Smooth muscle cell (in vitro differentiated cells): Measurements from ENCODE around the gene GMPS. TPM values are rescaled to one million over a fixed set of nuclear protein-coding genes. Genes with fewer than 3 reads are reported as not detected.

Experiments used
- DNase-seq: peaks from one replicate; lab custom pipeline; 2025; ENCODE audit not compliant: unreplicated experiment; lab: John Stamatoyannopoulos, UW
- H2AFZ ChIP-seq: fragments of 200-600 bp; sonication (generic); 2 replicates; pipeline ENCODE4 v1.6.0; 2016; ENCODE audit warnings: antibody characterized with exemption, low read depth, mild to moderate bottlenecking
- H3F3A ChIP-seq: fragments of 200-600 bp; sonication (generic); 2 replicates; pipeline ENCODE4 v1.6.0; 2017; ENCODE audit warnings: antibody characterized with exemption, low read depth
- H3K27ac ChIP-seq: fragments of 200-600 bp; sonication (generic); 2 replicates; pipeline ENCODE4 v1.5.1; 2016; ENCODE audit warnings: low read depth, mild to moderate bottlenecking
- H3K27me3 ChIP-seq: fragments of 200-600 bp; sonication (generic); 2 replicates; pipeline ENCODE4 v1.6.1; 2016; ENCODE audit warnings: low read depth, mild to moderate bottlenecking
- H3K36me3 ChIP-seq: fragments of 200-600 bp; sonication (generic); 2 replicates; pipeline ENCODE4 v1.5.1; 2016; ENCODE audit warnings: low read depth
- H3K4me1 ChIP-seq: fragments of 200-600 bp; sonication (generic); 2 replicates; pipeline ENCODE4 v1.5.1; 2016; ENCODE audit warnings: low read depth
- H3K4me2 ChIP-seq: fragments of 200-600 bp; sonication (generic); 2 replicates; pipeline ENCODE4 v1.6.0; 2016; ENCODE audit warnings: mild to moderate bottlenecking
- H3K4me3 ChIP-seq: fragments of 200-600 bp; sonication (generic); 2 replicates; pipeline ENCODE4 v1.5.1; 2016; ENCODE audit warnings: mild to moderate bottlenecking
- H3K79me2 ChIP-seq: fragments of 200-600 bp; sonication (generic); 2 replicates; pipeline ENCODE4 v1.6.0; 2016; ENCODE audit warnings: low read depth, mild to moderate bottlenecking
- H3K9ac ChIP-seq: fragments of 200-600 bp; sonication (generic); 2 replicates; pipeline ENCODE4 v1.6.0; 2016; ENCODE audit warnings: low read depth
- H3K9me3 ChIP-seq: fragments of 200-600 bp; sonication (generic); replicated peaks from 2 replicates; pipeline ENCODE4 v1.5.1; 2016; ENCODE audit warnings: low read depth
- H4K20me1 ChIP-seq: fragments of 200-600 bp; sonication (generic); 2 replicates; pipeline ENCODE4 v1.6.0; 2016; ENCODE audit warnings: low read depth
- WGBS: methylation state at CpG from one replicate; pipeline ENCODE4 v1.1.7; 2016; ENCODE audit warnings: low lambda C conversion rate; 5-methylcytosine and 5-hydroxymethylcytosine counted together
- polyA plus RNA-seq: library from polyadenylated mRNA; unstranded; fragments of >200 nt; fragmentation: Nextera tagmentation; extraction: Ambion mirVana; gene quantifications from 2 replicates; pipeline ENCODE4 v1.2.1, GENCODE V29; 2016
- total RNA-seq: library from RNA; depleted of rRNA; stranded (reverse); fragments of >200 nt; gene quantifications from 2 replicates; pipeline ENCODE4 v1.2.3, GENCODE V29; 2014
- TF ChIP-seq, protein P1 (sequence below): fragments of 200-600 bp; sonication (generic); IDR thresholded peaks from 2 replicates; pipeline ENCODE4 v1.5.1; 2017; ENCODE audit warnings: borderline replicate concordance, mild to moderate bottlenecking, antibody characterized with exemption; ENCODE audit not compliant: insufficient read depth, poor library complexity, severe bottlenecking

Gene GMPS
- total and polyA plus RNA-seq, 2 experiments from 2014 or later, result 52.1 to 64.5 TPM

DNA sequence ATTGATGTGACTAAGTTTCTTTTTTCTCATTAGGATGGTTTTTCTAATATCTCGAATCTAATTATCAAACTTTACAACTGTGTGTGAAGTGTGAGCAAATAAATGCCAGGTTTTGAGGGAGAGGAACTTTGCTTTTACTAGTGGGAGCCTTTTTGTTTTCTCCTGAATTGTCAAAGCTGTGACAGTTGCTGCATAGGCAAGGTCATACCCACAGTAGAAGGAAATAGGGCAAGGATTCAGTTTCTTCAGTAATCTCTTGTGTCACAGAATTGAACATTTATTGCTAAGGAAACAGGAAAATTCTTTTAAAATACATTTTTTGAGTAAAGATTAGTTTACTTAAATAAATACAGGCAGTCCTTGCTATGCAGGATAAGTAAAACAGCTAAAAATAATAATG, 19.5 kb downstream of the GMPS start:
- TF ChIP-seq, protein P1, sequence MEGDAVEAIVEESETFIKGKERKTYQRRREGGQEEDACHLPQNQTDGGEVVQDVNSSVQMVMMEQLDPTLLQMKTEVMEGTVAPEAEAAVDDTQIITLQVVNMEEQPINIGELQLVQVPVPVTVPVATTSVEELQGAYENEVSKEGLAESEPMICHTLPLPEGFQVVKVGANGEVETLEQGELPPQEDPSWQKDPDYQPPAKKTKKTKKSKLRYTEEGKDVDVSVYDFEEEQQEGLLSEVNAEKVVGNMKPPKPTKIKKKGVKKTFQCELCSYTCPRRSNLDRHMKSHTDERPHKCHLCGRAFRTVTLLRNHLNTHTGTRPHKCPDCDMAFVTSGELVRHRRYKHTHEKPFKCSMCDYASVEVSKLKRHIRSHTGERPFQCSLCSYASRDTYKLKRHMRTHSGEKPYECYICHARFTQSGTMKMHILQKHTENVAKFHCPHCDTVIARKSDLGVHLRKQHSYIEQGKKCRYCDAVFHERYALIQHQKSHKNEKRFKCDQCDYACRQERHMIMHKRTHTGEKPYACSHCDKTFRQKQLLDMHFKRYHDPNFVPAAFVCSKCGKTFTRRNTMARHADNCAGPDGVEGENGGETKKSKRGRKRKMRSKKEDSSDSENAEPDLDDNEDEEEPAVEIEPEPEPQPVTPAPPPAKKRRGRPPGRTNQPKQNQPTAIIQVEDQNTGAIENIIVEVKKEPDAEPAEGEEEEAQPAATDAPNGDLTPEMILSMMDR, result no peak
- H4K20me1 ChIP-seq, result peaks cover 87% of the 10 kb centered on the region
- H3K27ac ChIP-seq, result no peak overlapping the region
- H3F3A ChIP-seq, result no peaks in the 10 kb centered on the region
- H2AFZ ChIP-seq, result no peak overlapping the region
- H3K4me3 ChIP-seq, result no peak overlapping the region
- DNase-seq, result no peak
- H3K9me3 ChIP-seq, result no peaks in the 10 kb centered on the region
- no peaks in the 10 kb centered on the region for H3K4me1 ChIP-seq
- WGBS, result 80% methylated on average over 1 of the region's 1 CpG
- H3K4me2 ChIP-seq, result no peak overlapping the region
- H3K9ac ChIP-seq, result no peak overlapping the region
- H3K36me3 ChIP-seq, result no peaks in the 10 kb centered on the region
- no peaks in the 10 kb centered on the region for H3K27me3 ChIP-seq
- H3K79me2 ChIP-seq, result peaks cover 85% of the 10 kb centered on the region

DNA sequence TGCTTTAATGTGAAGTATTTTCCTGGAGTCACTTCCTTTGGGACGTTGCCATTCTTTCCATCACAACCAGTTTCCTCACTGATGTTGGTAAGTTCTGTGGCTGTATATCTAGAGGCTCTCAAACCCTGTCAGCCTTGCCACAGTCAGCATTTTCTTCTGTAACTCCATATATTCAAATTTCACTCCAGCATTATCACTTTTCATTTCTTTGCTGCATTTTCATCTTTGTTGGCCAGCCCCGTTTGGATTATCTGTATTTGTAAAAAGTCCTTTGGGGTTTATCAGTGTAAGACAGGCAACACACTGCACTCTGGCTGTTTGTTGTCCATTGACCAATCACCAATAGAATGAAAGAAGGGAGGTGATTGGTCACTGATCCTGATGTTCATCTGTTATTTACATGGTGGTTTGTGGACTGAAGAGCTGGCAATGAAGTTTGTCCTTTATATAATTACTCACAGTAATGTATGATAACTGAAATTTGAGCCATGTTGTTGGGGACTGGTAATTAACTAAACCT, 20.3 kb downstream of the GMPS start:
- H2AFZ ChIP-seq, result no peak overlapping the region
- H3K36me3 ChIP-seq, result no peaks in the 10 kb centered on the region
- no peaks in the 10 kb centered on the region for H3F3A ChIP-seq
- H3K4me3 ChIP-seq, result no peak overlapping the region
- H3K9ac ChIP-seq, result no peak overlapping the region
- no peak overlapping the region for H3K4me2 ChIP-seq
- H3K79me2 ChIP-seq, result peaks cover 83% of the 10 kb centered on the region
- TF ChIP-seq, protein P1, result no peak
- WGBS, result 45% methylated on average over 2 of the region's 2 CpGs
- no peaks in the 10 kb centered on the region for H3K9me3 ChIP-seq
- H3K4me1 ChIP-seq, result no peaks in the 10 kb centered on the region
- peaks cover 79% of the 10 kb centered on the region for H4K20me1 ChIP-seq
- DNase-seq, result no peak
- H3K27me3 ChIP-seq, result no peaks in the 10 kb centered on the region
- H3K27ac ChIP-seq, result no peak overlapping the region

DNA sequence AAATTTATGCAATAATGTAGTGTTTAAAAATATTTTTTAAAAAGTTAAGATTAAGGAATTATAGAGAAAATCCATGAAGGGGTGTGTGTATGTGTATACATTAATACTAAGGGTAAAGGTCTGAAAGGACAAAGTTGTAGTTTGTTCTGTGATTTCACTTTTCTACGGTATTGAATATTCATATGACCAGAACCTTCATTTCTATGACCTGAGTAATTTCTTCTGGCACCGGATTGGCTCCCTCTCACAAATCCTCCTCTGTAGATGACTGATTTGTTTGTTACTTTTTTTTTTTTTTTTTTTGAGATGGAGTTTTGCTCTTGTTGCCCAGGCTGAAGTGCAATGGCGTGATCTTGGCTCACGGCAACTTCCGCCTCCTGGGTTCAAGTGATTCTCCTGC, 20.9 kb downstream of the GMPS start:
- no peaks in the 10 kb centered on the region for H3K27me3 ChIP-seq
- H4K20me1 ChIP-seq, result peaks cover 73% of the 10 kb centered on the region
- no peak overlapping the region for H3K4me3 ChIP-seq
- H2AFZ ChIP-seq, result no peak overlapping the region
- 97% methylated on average over 5 of the region's 5 CpGs for WGBS
- H3K9me3 ChIP-seq, result no peaks in the 10 kb centered on the region
- H3K4me1 ChIP-seq, result no peaks in the 10 kb centered on the region
- no peak overlapping the region for H3K27ac ChIP-seq
- no peak for DNase-seq
- peaks cover 77% of the 10 kb centered on the region for H3K79me2 ChIP-seq
- H3K9ac ChIP-seq, result no peak overlapping the region
- no peaks in the 10 kb centered on the region for H3K36me3 ChIP-seq
- no peaks in the 10 kb centered on the region for H3F3A ChIP-seq
- TF ChIP-seq, protein P1, result no peak
- no peak overlapping the region for H3K4me2 ChIP-seq

DNA sequence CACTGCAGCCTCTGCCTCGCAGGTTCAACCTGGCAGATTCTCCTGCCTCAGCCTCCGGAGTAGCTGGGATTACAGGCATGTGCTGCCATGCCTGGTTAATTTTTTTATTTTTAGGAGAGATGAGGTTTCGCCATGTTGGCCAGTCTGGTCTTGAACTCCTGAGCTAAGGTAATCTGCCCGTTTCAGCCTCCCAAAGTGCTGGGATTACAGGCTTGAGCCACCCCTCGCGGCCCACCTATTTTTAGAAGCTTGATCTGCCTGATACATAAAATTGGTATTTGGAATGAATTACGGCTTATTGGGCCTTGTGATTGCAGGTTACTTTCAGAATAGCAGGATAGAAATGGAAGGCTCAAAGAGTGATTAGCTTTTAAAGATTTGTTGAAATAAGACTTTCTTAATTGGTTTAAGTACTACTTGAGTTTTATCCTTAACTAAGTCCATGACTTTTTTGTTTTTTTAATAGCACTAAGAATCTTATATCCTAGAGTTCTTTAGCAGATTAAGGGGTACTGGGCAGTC, 25.0 kb downstream of the GMPS start:
- Histone ChIP-seq H3K4me2 (no peak overlapping the region), H3K36me3 (peaks cover 18% of the 10 kb centered on the region), H3K4me3 (no peak overlapping the region), H3K9ac (no peak overlapping the region), H3K9me3 (no peaks in the 10 kb centered on the region), H2AFZ (no peak overlapping the region), H3F3A (no peaks in the 10 kb centered on the region), H3K27ac (no peak overlapping the region), H4K20me1 (peaks cover 33% of the 10 kb centered on the region), H3K79me2 (peaks cover 40% of the 10 kb centered on the region), H3K27me3 (no peaks in the 10 kb centered on the region), H3K4me1 (no peaks in the 10 kb centered on the region)
- 97% methylated on average over 7 of the region's 7 CpGs for WGBS
- TF ChIP-seq, protein P1, result no peak
- DNase-seq, result no peak
